Activated effector memory CD4-positive, alpha-beta T cell treated with anti-CD3 and anti-CD28 coated beads, Interleukin-2, amount 50 U/mL, for 16 hours (primary cell): Measurements from ENCODE around the gene FBXO2.

Source experiments
- DNase-seq: peaks from one replicate; pipeline ENCODE4 v3.0.0-alpha.2; 2020

FBXO2 gene

DNA sequence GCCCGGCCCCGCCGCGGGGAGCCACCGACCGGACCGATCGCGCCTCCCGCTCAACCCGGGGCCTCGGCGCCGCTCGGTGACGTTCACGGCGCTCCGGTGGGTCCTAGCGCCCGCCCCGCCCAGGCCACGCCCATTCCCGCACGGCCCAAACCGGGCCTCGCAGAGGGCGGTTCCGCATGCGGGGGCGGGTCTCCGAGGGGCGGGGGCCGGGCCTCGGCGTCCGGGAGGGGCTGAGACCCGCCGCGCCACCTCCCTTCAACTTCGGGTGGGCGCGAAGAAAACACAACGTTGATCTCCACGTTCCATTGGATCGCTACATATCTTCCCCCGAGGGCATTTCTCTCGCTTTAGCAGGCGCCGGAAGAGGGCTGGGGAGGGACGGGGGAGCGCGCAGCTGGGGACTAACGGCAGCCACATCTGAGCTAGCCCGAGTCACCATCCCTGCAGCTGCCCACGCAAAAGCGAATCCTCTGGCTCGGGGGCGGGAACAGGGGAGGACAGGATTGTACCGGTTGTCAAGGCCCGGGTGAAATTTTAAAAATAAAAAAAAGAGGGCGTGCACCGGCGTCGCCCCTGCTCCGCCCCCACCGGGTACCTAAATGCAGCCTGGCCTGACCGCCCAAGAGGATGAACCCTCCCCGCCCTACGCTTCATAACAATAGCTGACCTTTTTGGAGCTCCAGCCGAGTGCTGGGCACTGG is 27.0 kb upstream of the FBXO2 start, which contains the start of gene MAD2L2:
TSS of gene MAD2L2 (minus strand) at position 78 of the 701 bp plus-strand sequence. CDS start 547 bp downstream, outside the sequence.
- DNase-seq: peak; percentile 96

DNA sequence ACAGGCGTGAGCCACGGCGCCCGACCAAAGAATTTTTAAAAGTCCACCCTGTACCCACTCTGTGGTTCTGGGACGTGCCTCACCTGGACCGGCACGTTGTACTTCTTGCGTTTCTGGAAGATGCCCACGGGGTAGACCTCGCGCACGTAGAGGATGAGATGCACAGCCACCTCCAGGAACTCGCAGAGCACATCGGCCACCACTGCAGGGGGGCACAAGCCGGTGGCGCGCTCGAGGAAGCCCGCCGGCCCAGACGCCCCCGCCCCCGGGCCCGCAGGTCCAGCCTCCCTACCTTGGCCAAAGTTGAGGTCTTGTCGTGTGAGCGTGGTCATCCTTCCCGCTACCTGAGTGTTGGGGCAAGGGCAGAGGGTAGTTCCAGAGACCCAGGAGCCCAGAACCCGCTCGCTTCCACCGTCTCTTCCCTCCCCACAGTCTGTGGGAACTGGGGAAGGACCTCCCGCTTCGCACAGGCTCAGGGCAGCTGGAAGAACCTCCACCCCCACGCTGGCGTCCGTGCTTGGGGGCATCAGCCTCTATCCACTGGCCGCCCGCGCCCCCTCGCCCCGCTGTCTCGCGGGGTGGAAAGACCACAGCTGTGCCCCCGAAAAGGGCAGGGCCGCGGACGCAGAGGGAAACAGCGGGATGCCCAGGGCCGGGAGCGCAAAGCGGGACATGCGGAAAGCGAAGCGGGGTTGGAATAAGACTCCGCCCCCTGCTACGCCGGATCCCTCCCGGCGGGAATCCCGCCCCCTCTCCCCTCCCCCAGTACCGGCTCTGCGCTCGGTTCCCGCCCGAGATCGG is 26.2 kb upstream of the FBXO2 start:
- no peak for DNase-seq

DNA sequence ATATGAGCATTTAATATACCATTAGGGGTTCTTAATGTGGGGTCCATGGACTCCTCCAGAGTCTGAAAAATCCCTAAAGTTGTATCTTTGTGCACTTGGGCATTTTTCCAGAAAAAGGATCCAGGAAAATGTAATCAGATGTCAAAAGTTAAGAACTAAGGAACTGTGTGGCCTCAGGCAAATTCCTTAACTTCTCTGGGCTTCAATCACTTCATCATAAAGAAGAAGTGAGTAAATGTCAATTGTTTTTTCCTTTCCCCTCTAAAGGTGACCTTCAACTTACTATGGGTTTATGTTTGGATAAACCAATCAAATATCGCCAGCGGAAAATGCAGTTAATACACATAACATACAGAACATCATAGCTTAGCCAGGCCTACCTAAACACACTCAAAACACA is 24.2 kb upstream of the FBXO2 start:
- DNase-seq: no peak

- DNase-seq: no peak
Measured at GRCh38 chr1:11676386-11677103, 22.3 kb upstream of the FBXO2 start.

GRCh38 chr1:11675325-11675724 is 21.1 kb upstream of the FBXO2 start:
- DNase-seq: no peak

- DNase-seq: no peak
Measured at GRCh38 chr1:11674488-11674887, 20.3 kb upstream of the FBXO2 start.

GRCh38 chr1:11673089-11673769 is 19.0 kb upstream of the FBXO2 start:
- DNase-seq: no peak

- no peak for DNase-seq
Measured at GRCh38 chr1:11671544-11672286, 17.5 kb upstream of the FBXO2 start.

GRCh38 chr1:11671205-11671543 is 16.9 kb upstream of the FBXO2 start:
- no peak for DNase-seq

DNA sequence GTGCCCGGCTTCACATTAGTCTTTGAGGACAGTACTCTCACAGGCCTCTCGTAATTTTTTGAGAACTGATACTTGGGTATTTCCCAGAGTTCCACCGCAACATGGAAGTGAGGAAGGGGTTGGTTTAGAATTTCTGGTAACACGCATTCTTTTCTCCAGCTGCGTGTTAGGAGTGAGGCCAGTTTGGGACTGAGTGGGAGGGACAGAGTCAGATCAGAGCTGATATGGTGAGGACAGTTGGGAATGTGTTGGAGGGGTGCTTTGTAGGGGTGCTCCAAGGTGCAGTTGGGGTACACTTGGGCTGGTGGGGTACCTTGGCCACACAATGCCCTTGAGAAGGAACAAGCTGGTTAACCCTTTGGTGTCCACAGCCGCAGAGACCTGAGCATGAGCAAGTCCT is 16.5 kb upstream of the FBXO2 start:
- DNase-seq: no peak

- DNase-seq: no peak
Measured at GRCh38 chr1:11668516-11668915, 14.3 kb upstream of the FBXO2 start.

GRCh38 chr1:11664336-11665065 is 10.3 kb upstream of the FBXO2 start:
- peak; percentile 84 for DNase-seq

GRCh38 chr1:11661103-11661502 is 6.9 kb upstream of the FBXO2 start:
- no peak for DNase-seq

DNA sequence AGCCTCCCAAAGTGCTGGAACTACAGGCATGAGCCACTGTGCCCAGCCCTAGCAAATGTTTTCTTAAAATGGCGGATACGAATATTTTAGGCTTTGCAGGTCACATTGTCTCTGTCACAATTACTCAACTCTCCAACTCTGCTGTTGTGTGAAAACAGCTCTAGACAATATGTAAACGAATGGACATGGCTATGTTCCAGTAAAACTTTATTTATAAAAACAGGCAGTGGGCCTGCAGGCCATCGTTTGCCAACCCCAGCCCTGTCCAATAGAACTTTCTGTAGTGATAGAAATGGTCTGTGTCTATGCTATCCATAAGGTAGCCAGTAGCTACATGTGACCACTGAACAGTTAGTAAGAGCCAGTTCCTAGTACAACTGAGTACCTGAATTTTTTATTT is 5.5 kb upstream of the FBXO2 start:
- no peak for DNase-seq

GRCh38 chr1:11658542-11658941 is 4.3 kb upstream of the FBXO2 start:
- no peak for DNase-seq

- no peak for DNase-seq
Measured at GRCh38 chr1:11657654-11658053, 3.4 kb upstream of the FBXO2 start.

- no peak for DNase-seq
Measured at GRCh38 chr1:11654939-11655808, 945 bp upstream of the FBXO2 start.

- DNase-seq: no peak
Measured at GRCh38 chr1:11653861-11654136, 430 bp downstream of the FBXO2 start.

GRCh38 chr1:11653101-11653860 is 948 bp downstream of the FBXO2 start:
- no peak for DNase-seq

GRCh38 chr1:11652203-11652780 is 1.9 kb downstream of the FBXO2 start:
- DNase-seq: no peak
